Measurements from ENCODE around the gene MEDAG.

MEDAG gene

DNA sequence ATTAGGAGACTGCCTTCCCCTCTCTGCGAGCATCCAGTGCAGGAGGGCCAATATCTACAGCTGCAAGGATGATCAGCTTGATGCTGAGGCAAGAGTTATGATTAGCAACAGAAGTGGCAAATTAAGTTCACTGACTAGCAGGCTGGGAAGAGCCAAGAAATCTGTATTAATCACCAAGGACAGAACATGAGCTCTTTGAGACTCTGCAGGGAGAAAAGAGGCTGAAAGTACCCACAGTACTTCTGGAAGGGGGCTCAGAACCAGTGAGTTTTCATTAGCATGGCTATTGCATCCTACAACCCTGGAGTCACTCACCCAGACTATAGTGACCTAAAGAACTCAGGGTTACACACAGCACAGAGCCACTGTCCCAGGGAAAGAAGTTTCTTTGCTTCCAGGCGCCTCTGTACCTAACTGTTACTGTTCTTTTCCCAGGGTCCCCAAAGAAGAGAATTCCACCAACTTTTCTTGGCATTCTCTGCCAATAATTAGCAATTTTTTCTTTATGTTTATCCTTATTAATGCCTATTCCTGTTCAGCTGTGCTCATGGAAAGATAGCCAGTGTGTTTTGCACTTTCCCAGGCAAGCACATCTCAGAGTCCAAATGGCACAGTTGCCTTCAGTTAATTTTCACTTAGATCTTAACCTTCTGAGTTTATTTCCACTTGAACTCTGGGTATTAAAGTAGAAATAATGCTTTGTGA, 25.8 kb upstream of the MEDAG start:
- H3K4me3 ChIP-seq (IDR thresholded peaks at IDR 0.05; ENCODE audit: insufficient read depth, low read depth, low read length), result no peak overlapping the region
- no peaks in the 10 kb centered on the region for H3K79me2 ChIP-seq (ENCODE audit: insufficient read depth, low read depth)
- H3K36me3 ChIP-seq (ENCODE audit: insufficient read depth), result no peaks in the 10 kb centered on the region
- no peaks in the 10 kb centered on the region for H4K20me1 ChIP-seq (ENCODE audit: insufficient read depth)
- H2AFZ ChIP-seq (ENCODE audit: low read depth), result no peak overlapping the region
- H3K4me2 ChIP-seq, result no peak overlapping the region
- TF ChIP-seq, protein P1, sequence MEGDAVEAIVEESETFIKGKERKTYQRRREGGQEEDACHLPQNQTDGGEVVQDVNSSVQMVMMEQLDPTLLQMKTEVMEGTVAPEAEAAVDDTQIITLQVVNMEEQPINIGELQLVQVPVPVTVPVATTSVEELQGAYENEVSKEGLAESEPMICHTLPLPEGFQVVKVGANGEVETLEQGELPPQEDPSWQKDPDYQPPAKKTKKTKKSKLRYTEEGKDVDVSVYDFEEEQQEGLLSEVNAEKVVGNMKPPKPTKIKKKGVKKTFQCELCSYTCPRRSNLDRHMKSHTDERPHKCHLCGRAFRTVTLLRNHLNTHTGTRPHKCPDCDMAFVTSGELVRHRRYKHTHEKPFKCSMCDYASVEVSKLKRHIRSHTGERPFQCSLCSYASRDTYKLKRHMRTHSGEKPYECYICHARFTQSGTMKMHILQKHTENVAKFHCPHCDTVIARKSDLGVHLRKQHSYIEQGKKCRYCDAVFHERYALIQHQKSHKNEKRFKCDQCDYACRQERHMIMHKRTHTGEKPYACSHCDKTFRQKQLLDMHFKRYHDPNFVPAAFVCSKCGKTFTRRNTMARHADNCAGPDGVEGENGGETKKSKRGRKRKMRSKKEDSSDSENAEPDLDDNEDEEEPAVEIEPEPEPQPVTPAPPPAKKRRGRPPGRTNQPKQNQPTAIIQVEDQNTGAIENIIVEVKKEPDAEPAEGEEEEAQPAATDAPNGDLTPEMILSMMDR (conservative IDR thresholded peaks at IDR 0.05; ENCODE audit: low read depth, low read length), result no peak
- no peak overlapping the region for H3K27ac ChIP-seq
- no peak overlapping the region for H3K9ac ChIP-seq
- H3K4me1 ChIP-seq (ENCODE audit: low read depth, poor library complexity, severe bottlenecking), result no peaks in the 10 kb centered on the region
- H3K27me3 ChIP-seq (ENCODE audit: insufficient read depth, low read depth), result no peaks in the 10 kb centered on the region

DNA sequence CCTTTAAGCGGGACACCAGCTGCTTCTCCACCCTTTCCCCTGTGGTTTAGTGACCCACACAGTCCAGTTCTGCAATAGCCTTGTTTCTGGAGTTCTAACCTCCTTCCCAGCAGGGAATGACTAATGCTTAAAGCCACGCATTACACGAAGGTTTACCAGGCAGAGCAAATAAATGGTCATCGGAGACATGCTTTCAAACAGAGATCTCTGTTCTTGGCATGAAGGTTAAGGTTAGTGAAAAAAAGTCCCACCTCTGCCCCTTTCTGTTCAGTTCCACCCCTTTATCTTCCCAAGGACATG, 25.3 kb upstream of the MEDAG start:
- TF ChIP-seq, protein P1 (conservative IDR thresholded peaks at IDR 0.05; ENCODE audit: low read depth, low read length), result no peak
- no peaks in the 10 kb centered on the region for H3K79me2 ChIP-seq (ENCODE audit: insufficient read depth, low read depth)
- no peaks in the 10 kb centered on the region for H3K27me3 ChIP-seq (ENCODE audit: insufficient read depth, low read depth)
- H2AFZ ChIP-seq (ENCODE audit: low read depth), result no peak overlapping the region
- H3K9ac ChIP-seq, result no peak overlapping the region
- H3K36me3 ChIP-seq (ENCODE audit: insufficient read depth), result no peaks in the 10 kb centered on the region
- H3K27ac ChIP-seq, result no peak overlapping the region
- H3K4me1 ChIP-seq (ENCODE audit: low read depth, poor library complexity, severe bottlenecking), result no peaks in the 10 kb centered on the region
- no peak overlapping the region for H3K4me3 ChIP-seq (IDR thresholded peaks at IDR 0.05; ENCODE audit: insufficient read depth, low read depth, low read length)
- H4K20me1 ChIP-seq (ENCODE audit: insufficient read depth), result no peaks in the 10 kb centered on the region
- H3K4me2 ChIP-seq, result no peak overlapping the region

DNA sequence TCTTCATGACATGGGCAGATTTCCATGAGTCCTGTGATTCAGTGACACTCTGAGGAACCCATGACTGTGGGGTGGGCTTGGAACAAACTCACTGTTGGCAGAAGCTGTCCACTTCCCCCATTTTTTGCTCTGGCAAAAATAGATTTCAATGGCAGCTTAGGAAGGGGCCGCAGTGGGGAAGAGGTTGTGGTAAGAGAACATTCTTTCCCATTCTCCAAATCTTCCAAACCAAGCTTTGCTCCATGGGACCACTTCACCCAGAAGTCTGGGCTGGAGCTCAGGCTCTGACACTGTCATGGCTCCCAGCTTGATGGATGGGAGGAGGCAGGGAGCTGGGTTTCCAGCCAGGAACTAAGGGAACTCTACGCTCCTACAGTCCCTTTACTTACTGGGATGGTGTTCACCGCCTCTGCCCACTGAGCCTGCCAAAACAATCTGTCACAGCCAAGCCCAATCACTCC, 24.9 kb upstream of the MEDAG start:
- Histone ChIP-seq H2AFZ (ENCODE audit: low read depth) (no peak overlapping the region), H3K4me2 (no peak overlapping the region), H3K27ac (no peak overlapping the region), H3K4me1 (ENCODE audit: low read depth, poor library complexity, severe bottlenecking) (no peaks in the 10 kb centered on the region), H3K36me3 (ENCODE audit: insufficient read depth) (no peaks in the 10 kb centered on the region), H3K79me2 (ENCODE audit: insufficient read depth, low read depth) (no peaks in the 10 kb centered on the region), H4K20me1 (ENCODE audit: insufficient read depth) (no peaks in the 10 kb centered on the region), H3K9ac (no peak overlapping the region), H3K27me3 (ENCODE audit: insufficient read depth, low read depth) (no peaks in the 10 kb centered on the region), H3K4me3 (IDR thresholded peaks at IDR 0.05; ENCODE audit: insufficient read depth, low read depth, low read length) (no peak overlapping the region)
- TF ChIP-seq, protein P1 (conservative IDR thresholded peaks at IDR 0.05; ENCODE audit: low read depth, low read length), result no peak

DNA sequence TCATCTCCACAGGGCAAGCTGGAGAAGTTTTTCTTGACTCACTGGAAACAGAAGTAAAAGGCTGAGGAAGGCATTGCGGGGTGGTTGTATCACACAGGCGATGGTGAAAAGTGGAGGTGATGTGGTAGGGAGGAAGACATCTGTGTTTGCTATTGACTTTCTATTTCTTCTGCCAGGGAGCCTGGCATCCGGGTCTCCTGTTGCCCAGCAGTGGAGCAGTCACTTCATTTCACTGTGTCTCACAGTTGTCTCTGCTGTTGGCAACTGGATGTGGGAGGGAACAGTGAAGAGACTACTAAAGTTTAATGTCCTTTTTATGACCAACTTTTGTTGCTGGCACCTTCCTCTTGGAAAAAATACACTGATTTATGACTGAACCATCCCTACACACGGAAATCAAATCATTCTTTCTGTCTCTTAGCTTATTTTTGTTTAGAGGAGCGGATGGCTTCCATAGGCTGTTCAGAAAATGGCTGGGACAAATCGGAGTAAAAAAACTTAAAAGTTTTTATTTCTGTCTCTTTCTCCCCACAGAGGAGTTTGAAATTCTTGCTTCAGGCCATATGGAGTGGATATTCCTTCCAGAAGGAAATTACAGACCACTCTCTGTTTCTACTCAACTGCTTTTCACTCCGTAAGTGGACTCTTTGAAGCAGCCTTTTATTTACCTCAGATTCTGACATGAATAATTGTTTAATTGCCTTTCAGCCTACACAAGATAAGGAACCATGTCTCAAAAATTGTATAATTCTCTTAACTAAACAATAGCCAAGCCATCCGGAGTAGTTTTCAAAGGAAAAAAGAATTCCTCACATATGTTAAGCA, 23.8 kb upstream of the MEDAG start:
- TF ChIP-seq, protein P1 (conservative IDR thresholded peaks at IDR 0.05; ENCODE audit: low read depth, low read length), result no peak
- H2AFZ ChIP-seq (ENCODE audit: low read depth), result no peak overlapping the region
- no peaks in the 10 kb centered on the region for H3K27me3 ChIP-seq (ENCODE audit: insufficient read depth, low read depth)
- no peaks in the 10 kb centered on the region for H3K4me1 ChIP-seq (ENCODE audit: low read depth, poor library complexity, severe bottlenecking)
- no peaks in the 10 kb centered on the region for H3K36me3 ChIP-seq (ENCODE audit: insufficient read depth)
- H3K79me2 ChIP-seq (ENCODE audit: insufficient read depth, low read depth), result no peaks in the 10 kb centered on the region
- H3K9ac ChIP-seq, result no peak overlapping the region
- no peak overlapping the region for H3K4me3 ChIP-seq (IDR thresholded peaks at IDR 0.05; ENCODE audit: insufficient read depth, low read depth, low read length)
- no peak overlapping the region for H3K4me2 ChIP-seq
- H3K27ac ChIP-seq, result no peak overlapping the region
- no peaks in the 10 kb centered on the region for H4K20me1 ChIP-seq (ENCODE audit: insufficient read depth)
